Measurements from ENCODE around the gene HS1BP3.

The HS1BP3 gene

GRCh38 chr2:20663196-20664070 lies 12.5 kb upstream of the HS1BP3 start:
- DNase-seq: no peak

DNA sequence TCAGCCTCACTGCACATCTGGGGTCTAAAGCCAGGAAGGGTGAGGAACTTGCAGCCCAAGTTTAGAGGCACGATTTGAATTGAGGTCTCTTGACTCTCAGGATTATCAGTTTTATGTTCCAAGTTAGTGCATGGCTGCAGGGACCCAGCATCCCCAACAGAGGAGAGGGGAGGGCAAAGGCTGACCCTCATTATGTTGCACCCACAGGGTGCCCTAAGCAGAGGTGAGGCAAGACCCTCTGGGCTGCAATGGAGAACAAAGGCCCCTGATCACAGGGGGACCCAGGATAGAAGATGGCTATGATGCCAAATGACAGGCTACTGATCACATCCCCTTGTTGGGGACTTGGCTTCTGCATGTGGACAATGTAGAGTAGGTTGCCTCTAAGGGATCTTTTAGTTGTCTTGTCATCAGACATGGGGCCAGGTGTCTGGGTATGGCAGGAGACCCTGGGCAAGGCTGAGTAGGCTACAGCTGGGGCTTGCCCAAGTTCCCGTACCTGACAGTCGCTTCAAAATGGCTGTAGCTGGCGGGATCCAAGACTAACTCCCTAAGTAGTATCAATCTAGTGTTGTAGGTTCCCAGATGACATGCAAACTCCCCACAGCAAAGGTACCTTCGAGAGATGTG lies 11.5 kb upstream of the HS1BP3 start:
- DNase-seq: no peak

GRCh38 chr2:20661421-20662307 lies 10.8 kb upstream of the HS1BP3 start:
- DNase-seq: peak; percentile 76

GRCh38 chr2:20660506-20661420 lies 9.9 kb upstream of the HS1BP3 start:
- no peak for DNase-seq

- DNase-seq: no peak
Measured at GRCh38 chr2:20657522-20658235, 6.8 kb upstream of the HS1BP3 start.

DNA sequence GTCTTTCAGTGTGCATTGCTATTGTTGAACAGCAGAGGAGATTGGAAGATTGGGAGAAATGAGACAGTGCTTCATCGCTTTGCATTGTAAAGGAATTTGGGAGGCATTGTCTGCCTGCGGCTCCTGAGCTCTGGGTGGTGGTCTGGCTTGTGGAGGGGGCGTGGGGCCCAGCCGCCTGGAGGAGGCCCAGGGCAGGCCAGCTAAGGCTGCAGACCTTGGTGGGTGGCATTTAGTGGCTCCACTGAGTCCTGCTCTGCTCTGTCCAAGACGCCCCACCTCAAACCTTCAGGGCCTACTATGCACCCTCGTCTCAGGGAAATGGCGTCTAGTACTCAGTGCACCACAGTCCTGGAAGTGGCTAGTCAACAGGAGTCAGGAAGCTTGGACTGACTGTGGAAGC lies 5.7 kb upstream of the HS1BP3 start:
- no peak for DNase-seq

- no peak for DNase-seq
Measured at GRCh38 chr2:20654535-20654813, 3.6 kb upstream of the HS1BP3 start.

DNA sequence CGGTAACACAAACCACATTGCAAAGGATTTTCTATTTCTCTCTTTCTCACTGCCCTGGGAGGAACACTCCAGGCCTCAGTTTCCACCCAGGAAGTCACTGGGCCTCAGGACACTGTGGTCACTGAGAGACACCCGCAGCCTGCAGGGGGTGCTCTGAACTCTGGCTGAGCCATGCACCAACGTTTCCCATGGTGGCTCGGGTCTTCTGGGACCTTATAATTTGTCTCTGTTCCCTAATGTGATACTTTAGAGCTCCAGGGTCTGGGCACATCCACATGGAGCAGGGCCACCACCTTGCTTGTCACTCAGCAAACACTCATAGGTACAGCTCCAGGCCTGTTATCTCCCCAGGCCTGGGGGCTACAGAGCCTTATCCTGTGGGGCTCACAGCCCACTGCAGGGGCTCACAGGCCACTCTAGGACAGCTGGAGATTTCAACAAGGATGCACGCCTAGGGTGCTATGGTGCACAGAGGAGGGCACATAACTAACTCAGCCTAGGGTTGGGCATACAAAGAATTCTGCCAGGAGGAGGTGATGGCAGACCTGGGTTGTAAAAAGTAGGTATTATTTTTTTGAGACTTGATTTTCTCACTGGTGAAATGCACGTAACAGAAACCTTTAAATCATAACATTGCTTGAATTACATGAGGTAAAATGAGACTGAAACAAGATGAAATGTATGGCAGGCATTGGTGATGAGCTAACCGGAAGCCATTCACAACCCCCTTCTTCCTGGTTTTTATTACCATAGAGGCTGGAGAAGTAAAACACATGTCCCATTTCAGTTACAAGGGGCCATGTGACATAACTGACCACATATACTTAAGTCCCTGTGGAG lies 3.0 kb upstream of the HS1BP3 start:
- no peak for DNase-seq

- no peak for DNase-seq
Measured at GRCh38 chr2:20652673-20653575, 2.0 kb upstream of the HS1BP3 start.

- no peak for DNase-seq
Measured at GRCh38 chr2:20652141-20652540, 1.2 kb upstream of the HS1BP3 start.

- DNase-seq: no peak
Measured at GRCh38 chr2:20651731-20652099, 817 bp upstream of the HS1BP3 start.

DNA sequence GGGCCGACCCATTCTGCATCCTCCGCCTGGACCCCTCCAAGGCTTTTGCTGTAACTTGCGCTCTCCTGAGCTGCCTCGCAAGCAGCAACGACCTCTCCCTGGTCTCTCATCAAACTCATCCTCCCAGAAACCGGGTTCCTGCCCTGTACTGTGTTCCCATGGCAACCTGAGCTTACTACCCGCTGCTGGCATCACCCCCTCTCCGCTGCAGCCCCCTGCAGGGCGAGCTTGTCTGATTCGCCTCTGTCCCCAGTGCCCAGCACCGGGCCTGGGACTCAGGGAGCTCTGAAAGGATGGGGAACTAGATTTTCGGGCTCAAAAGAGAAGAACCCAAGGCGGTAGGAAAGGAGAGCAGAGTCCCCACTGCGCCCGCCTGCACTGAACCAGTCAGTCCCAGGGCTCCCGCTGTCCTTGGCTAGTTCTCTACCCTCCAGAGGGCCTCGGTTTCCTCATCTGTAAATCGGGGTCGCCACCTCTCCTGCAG lies 463 bp downstream of the HS1BP3 start:
- DNase-seq: peak; percentile 46

DNA sequence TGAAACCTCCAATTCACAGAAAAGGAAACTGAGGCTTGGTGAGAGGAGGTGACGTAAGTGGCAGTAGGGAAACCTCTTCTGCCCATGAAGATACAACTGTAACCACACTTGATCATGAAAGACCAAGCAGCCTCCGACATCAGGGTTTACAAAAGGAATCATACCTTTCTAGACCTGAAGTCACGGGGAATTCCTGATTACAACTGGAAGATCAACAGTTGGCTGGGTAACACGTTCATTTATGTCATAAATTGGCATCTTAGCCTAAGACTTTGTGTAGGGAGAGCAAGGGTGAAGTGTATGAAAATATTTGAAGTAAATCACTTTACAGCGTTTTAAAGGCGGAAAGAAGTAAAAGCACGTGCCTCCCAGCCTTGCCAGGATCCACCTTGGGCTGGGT lies 922 bp downstream of the HS1BP3 start:
- DNase-seq: no peak

GRCh38 chr2:20649576-20649975 lies 1.3 kb downstream of the HS1BP3 start:
- DNase-seq: no peak

DNA sequence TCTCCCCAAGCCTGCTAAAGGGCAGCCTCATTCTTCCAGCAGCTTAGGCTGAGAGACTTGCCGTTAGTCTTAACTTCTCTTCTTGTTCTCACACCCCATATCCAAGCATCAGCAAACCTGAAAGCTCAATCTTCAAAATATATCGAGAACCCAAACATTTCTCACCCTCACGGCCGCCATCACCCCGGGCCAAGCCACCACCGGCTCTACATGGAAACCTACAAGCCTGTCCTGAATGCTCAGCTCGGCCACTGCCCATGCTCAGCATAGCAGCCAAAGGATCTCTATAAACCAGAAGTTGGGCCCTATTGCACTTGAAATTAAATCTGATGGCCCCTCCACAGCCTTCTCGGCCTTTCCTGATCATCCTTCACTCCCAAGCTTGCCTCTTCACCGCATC lies 2.1 kb downstream of the HS1BP3 start:
- no peak for DNase-seq

- no peak for DNase-seq
Measured at GRCh38 chr2:20648206-20648605, 2.7 kb downstream of the HS1BP3 start.

- no peak for DNase-seq
Measured at GRCh38 chr2:20647738-20648137, 3.2 kb downstream of the HS1BP3 start.

DNA sequence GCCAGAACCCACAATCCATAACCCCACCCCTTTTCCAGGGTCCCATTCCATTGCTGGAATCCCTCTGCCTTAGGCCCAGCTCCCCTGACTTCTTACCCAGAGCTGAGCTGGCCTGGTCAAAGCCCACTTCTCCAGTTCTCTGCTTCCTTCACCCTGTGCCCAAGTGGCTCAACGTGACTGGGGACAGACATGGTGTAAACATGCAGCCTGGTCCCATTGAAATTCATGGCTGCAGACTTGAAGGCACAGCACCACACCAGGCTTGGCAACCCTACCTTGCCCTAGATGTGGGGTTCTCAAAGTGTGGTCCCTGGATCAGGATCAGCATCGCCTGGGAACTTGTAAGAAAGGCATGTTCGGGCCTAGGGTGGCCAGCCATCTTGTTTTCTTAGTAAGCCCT lies 3.7 kb downstream of the HS1BP3 start:
- DNase-seq: no peak

DNA sequence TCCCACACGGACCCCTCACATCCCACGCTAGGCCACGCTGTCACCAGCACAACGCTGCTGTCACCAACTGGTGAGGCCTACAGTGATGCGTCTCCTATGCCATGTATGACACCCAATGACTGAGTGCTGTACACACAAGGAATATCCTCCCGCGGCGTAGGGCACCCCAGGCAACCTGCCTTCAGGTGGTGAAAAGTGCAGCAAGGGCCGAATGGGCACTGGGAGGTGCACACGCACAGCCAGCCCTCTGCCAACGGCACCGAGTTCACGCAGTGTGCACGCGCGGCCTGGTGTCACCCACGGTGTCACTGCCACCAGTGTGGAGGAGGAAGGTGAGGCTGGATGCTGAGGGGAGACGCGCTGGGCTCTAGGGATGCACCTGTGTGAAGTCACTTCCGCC lies 4.5 kb downstream of the HS1BP3 start:
- no peak for DNase-seq

- no peak for DNase-seq
Measured at GRCh38 chr2:20645761-20646160, 5.1 kb downstream of the HS1BP3 start.
